Caki2 (cell line): Measurements from ENCODE around the gene FOXL2NB. TPM values are rescaled to one million over a fixed set of nuclear protein-coding genes. Genes with fewer than 3 reads are reported as not detected.
"Not testable (repeated sequence)": the region's sequence is repeated elsewhere in the genome, so short reads cannot be mapped to it uniquely, and the experiment has no call there.

Experiments
- DNase-seq: peaks from one replicate; pipeline ENCODE4 v3.0.0-alpha.2; 2015; ENCODE audit warnings: low read depth
- in situ Hi-C: cut with HindIII; loops from 2 replicates; pipeline ENCODE4 v1.10.0; 2016; ENCODE audit warnings: low sequenced_read_pairs, low pct_unique_long_range_greater_than_20kb, mixed read lengths
- total RNA-seq: library from RNA; depleted of rRNA; stranded (reverse); fragments of >200 nt; shearing (Covaris generic); gene quantifications from 2 replicates; pipeline ENCODE4 v1.2.3, GENCODE V29; 2014; ENCODE audit warnings: low replicate concordance

FOXL2NB gene
- total RNA-seq, 1 experiment from 2014 or later = 0.78 TPM

DNA sequence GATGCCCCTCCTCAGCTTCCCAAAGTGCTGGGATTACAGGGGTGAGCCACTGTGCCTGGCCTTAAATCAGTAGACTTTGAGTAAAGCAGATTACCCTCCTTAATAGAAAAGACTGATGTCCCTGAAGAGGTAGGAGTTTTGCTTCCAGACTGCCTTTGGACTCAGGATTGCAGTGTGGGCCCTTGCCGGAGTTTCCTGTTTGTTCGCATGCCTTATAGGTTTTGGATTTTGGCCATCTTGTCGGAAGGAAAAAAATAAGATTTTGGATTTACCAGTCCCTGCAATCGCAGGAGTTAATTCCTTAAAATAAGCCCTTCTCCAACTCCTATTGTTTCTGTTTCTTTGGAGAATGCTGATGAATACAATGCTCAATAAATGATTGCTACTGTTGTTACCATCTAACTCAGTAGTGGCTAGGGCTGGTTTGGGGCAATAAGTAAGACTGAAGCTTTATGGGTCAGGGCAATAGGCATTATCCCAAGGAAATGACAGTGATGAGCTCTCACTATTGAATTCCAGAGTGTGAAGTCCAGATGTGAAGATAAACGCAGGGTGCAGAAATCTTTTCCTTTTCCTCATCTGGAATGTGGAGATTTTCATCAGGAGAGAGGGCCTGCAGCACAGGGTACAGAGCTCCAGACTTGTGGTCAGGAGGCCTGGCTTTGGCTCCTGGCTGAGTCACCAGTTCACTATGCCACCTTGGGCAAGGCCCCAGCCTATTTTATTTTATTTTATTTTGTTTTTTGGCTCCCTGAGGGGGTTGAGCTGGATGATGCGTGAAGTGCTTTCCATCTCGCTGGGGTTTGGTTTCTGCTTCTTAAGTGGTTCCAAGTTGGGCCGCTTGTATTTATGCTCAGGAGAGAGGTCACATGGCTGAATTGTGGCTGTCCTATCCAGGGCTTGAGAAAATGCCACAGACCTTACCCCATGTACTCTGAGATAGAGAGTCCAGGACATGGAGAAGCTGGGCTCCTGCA, 25.4 kb upstream of the FOXL2NB start:
- in situ Hi-C loops = loop anchor here (25.0 kb wide), 1 partner anchor 391 kb away; no protein-coding TSS in a partner anchor
- DNase-seq = peak; percentile 87

DNA sequence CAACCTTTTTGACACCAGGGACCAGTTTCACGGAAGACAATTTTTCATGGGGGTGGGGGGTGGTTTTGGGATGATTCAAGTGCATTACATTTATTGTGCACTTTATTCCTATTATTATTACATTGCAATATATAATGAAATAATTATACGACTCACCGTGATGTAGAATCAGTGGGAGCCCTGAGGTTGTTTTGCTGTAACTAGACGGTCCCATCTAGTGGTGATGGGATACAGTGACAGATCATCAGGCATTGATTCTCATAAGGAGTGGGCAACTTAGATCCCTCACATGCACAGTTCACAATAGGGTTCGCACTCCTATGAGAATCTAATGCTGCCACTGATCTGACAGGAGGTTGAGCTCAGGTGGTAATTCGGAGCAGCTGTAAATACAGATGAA, 24.6 kb upstream of the FOXL2NB start:
- in situ Hi-C loops = loop anchor here (25.0 kb wide), 1 partner anchor 390 kb away; no protein-coding TSS in a partner anchor

DNA sequence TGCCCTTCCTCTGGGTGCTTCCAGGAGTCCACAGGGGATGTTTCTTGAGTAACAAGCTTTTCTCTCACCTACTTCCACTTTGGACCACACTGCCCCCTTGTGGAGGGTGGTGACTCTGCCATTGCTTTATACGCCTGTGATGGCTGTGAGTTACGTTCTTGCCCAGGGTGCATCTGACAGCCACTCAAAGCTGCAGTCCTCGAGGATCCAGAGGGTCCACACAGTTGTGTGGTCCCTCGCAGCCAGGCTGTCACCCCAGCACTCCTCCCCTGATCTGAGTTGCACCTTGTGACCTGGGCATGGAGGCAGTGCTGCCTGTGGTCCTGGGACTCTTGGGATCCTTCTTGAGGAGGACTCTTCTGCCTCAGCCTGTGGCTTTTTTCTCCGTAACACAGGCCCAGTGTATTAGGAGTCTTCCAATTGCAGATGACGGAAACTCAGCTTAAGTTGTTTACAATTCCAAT, 23.5 kb upstream of the FOXL2NB start:
- peak; percentile 64 for DNase-seq

More for the DNA sequence above, 24.6 kb upstream of the FOXL2NB start:
- not testable (repeated sequence) for DNase-seq

DNA sequence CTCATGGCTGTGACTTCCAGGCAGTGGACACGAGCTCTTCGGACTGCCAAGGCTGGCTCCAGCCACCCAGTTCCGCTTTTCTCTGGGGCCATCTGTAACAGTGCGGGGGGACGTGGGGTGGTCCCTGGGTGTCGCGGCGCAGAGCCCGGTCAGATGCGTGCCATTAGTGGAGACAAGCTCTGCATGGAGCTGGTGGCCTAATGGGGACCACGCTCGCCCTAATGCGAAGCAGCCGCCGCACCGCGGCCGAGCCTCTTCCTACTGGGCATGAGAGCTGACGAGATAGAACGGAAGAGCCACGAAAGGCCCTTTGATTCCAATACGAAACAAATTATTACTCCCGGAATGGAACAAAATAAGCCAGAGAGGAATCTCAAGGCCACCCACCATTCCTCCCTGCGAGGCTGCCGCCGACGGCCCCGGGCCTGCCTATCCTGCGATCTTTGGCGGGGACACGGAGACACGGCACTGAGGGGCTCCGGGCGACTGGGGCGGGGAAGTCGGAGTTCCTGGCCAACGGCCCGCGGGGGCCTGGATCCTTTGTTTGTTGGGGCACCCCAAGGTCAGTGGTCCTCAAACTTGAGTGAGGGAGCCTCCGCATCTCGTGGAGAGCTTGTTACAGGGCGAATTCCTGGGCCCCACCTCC, 18.2 kb upstream of the FOXL2NB start:
- no peak for DNase-seq
- in situ Hi-C loops = no loop called here

More for the DNA sequence above, 23.5 kb upstream of the FOXL2NB start:
- in situ Hi-C loops = loop anchor here (25.0 kb wide), 1 partner anchor 389 kb away; no protein-coding TSS in a partner anchor

DNA sequence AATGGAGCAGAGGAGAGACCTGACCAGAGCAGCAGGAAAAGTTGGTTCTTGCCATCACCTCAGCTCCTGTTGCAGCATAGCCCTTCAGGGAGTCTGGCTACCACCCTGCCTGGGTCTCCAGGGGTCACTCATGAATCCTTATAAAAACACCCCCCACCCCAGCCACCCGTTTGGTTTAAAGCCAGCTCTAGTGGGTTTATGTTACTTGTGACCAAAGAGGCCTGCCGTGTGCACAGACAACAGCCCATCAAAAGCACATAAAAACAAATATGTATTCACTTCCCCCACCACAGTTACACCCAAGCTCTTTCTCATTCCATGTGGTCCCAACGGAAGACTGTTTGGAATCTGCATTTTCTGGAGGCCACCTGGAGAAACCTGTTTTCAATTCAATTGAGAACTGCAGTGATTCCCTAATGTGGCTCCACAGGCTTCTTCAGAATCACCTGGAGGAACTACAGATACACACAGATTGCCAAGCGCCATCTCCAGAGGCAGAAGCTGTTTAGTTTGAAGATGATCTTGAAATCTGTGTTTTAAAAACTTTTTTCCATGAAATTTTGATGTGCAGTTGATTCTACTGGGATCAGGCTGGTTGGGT, 13.8 kb upstream of the FOXL2NB start:
- in situ Hi-C loops = no loop called here
- no peak for DNase-seq

DNA sequence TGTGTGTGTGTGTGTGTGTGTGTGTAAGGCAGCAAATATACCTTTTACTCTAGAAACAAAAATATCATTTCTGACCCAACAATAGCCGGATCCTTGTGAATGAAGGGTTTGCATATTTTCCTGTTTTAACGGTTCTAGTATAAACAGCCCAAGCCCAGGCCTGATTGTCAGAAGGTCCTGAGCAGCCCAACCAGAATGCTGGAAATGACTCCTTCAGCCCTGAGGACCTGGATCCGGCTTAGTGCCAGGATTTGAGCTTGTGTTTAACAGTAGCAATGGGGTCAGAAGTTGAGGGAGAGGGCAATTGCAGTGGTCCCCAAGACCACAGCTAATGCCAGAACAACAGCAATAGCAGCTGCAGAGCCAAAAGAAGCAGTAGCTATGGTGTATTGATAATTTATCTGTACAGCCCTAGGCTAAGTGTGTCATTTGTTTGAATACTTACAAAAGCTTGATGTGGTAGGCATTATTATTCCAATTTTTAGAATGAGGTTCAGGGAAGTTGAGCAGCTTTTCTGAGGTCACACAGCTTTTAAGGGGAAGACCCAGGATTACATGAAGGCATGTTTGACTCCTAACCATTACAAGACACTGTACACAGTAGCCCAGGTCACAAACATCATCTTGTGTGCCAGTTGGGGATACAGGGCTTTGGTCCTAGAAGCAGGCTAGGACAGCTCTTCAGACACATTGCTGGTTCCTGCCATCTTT, 12.9 kb upstream of the FOXL2NB start:
- DNase-seq = no peak
- in situ Hi-C loops = no loop called here

DNA sequence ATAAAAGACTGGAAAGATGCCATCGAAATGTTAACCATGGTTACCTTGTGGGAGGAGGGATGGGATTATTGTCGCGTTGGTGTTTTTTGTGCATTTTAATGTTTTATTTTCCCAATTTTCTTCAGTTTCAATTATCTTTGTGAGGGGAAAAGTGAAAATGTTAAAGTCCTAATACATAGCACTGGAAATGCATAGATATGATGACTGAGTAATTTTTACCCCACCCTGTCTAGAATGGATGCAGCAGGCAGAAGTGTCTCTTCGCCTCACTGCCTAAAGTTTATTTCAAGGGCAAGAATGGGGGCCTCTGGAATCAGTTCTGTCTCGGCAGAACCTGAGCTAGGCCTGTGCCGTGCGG, 11.5 kb upstream of the FOXL2NB start:
- DNase-seq = no peak
- in situ Hi-C loops = no loop called here

DNA sequence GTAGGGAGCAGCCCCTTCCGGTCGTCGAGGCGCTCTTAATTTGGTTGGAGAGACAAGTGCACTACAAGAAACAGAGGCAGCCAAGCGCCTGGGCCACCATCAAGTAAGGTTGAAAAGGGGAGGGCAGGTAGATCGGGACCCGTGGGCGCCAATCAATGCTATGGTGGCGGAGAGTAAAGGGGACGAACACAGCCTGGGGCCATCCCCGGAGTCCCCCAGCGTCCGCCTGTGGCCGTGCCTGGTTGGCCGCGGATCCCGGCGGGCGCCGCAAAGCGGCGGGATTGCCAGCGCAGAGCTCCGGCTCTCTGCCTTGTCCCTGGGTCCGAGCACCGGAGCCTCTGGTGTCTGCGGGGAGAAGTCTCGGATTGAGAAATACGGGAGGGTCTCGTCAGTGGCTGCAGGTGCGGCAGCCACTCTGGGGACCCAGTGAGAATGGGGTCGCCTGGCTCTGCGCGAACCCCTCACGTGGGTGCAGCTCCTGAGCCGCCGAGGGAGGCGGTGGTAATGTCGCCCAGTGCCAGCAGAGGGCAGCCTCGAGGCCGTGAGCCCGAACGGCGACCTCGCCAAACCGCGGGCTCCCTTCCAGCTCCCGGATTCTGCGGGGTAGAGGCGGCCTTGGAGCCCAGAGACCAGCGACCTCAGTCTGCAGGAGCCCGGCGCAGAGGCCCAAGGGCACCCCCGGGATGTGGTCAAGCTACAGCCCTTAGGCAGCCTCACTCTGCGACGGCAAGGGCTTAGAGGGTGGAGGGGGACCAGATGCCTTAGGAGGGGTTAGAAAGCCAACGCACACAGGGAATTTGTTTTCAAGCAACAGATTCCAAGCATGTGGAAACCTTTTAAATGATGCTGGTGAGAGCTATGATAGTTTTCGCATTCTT, 10.9 kb upstream of the FOXL2NB start:
- DNase-seq = peak; percentile 80
- in situ Hi-C loops = no loop called here

DNA sequence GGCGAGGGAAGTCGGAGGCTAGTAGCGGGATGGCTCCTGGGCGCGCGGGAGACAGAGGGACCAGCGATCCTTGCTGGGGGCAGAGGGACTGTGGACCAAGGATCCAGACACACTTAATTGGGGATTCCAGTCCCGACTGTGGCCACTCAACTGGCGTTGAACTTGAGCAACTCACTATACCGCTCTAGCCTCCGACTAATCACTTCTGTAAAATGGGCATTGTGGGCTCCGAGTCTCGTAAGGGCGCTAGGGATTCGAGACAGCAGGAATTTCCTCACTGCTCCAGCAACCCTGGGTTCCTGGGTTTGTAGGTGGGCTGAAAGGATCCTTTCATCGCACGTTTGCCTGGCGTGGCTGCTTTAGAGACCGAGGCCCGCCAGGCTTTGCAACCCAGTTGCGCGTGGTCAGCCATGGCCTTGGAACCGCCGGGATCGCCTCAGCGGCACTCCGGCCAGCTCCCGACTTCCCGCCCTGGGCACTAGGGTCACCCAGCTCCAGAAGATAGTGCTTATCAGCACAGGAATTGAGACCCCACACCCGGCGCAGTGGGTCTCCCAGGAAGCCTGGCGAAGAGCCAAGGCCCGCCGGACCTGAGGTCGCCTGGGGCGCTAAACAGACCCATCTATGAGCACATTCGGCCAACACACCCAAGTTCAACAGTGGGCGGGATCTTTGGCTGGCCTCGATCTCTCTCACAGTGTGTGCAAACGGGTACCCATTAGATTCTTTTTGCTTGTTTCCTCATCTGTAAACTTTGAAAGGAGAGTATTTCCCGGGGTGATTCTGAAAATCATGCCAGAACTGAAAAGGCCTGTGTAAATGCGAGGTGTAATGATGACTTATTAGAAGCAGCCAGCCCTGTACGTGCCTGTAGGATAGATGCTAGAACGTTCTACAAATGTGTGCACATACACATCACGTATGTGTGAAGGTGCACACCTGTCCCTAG, 10.0 kb upstream of the FOXL2NB start:
- in situ Hi-C loops = no loop called here
- no peak for DNase-seq

DNA sequence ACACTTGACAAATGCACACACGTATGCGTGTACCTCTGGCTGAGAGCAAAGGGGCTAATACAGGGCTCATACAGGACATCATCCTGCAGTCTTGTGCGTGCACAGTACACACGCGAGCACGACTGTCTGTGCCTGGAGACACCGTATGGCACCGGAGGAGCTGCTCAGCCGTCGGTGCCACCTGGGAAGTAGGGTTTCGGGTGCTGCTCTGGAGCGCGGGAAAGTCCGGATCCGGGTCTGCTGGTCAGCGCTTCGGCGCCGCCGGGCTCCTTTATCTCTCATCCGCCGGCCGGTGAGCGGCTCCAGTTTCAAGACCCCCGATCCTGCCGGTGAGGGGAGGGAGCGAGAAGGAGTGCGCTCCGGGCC, 9.3 kb upstream of the FOXL2NB start:
- in situ Hi-C loops = no loop called here
- no peak for DNase-seq

DNA sequence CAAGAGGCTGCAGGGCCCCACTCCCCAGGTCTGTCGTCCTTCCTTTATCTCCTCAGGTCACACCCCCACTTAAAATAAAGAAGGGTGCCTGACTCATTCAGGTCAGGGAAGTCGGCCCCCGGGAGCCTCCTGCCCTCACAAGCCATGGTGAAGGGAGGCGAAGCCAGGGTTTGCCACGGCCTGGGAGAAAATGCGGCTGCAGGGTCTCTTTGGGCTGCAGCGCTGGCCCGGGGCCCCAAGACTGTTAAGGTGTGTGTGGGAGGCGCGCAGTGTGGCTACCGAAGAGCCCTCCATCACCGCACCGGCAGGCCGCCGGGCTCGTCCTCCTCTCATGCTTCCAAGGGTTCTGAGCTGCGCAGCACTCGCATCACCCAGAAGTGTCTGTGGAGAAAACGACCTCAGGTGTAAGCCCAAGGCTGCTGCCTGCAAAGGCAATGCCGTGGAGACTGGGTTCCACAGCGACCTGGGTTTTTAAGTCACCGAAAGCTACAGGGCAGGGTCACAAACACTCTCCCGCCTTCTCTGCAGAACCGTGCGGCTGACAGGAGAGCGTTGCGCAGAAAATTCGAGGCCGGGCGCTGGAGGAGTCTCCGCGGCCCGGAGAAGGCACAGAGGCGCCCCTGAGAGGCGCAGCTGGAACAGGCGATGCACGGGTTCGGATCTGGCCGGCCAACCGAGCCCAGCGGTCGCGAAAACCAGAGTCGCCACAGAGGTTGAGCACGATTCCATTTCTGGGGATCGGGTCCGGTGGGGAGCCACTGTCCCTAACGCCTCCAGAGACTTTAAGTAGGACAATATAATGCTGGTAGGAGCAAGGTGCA, 8.8 kb upstream of the FOXL2NB start:
- in situ Hi-C loops = no loop called here
- no peak for DNase-seq

DNA sequence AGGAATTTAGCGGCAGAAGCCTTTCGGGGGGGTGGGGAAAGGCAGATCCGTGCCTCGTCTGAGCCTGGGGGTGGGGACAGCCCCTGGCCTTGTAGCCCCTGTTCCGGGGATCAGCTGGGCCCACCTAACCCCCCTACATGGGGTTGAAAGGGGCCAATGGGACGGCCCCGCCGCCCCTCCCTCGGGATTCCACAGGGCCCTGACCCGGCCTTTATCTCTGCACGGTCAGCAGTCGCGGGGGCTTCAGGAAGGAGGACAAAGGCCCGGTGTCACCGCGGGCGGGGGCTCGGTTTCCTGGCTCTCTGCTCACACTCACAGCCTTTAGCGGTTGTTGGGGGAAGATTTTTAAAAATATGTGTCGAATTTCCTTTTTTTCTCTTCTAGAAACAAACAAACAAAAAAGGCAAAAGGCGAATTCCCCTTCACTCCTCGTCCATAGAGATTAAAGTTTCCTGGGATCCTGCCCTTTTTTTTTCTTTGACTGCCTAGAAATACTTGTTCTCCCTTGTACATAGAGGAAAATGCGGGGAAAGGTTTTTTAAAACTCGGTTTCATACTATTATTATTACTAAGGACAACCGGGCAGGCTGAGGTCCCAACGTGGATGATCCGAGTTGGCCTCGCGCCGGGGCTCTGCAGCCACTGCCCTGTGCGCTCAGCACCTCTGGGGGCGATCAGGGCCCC, 8.0 kb upstream of the FOXL2NB start:
- in situ Hi-C loops = no loop called here
- no peak for DNase-seq

DNA sequence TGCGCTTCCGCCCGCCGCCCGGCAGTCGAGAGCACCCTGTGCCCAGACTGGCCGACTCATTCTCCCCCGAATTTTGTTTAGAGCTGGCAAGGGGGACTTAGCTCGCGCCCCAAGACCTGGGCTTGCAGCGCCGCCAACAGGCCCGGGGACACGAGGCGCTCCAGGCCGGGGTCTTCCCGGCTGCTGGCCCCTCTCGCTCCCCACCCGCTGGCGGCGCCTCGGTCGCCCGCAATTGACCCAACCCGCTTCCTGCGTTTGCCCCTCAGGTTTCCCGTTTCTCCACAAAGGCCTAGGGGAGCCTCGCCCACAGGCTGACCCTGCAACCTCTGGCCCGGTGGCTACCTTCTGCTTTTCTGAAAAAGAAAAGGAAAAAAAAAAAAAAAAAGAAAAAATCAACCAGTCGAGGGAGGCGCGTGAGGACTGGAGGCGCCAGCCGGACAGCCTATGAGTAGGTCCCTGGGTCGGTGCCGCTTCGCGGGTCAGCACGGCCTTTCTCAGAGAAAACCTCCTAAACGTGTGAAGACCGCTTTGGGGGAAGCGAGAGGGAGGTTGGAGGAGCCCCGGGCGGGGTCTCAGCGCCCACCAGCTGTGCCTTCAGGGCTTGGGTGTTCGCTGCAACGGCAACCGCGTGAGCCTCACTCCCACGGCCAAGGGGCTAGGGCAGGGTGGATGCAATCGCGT, 7.3 kb upstream of the FOXL2NB start:
- in situ Hi-C loops = no loop called here

DNA sequence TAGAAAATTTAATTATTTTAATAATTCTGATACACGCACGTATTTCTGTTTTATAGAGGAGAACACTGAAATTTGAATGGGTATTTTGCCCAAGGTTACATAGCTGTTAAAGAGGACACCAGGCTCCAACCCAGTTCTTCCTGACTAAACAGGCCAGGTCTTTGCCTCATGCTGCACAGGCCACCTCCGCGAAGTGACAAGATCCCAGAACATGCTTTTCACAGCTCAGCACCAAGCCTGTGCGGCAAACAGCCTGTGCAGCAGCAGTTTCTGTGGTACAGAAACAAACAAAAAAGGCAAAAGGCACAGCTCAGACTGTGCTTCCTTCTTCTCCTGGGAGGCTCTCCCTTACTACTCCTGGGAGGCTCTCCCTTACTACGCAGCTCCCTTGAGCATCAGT, 6.6 kb upstream of the FOXL2NB start:
- in situ Hi-C loops = no loop called here

More for the DNA sequence above, 7.3 kb upstream of the FOXL2NB start:
- no peak for DNase-seq

More for the DNA sequence above, 6.6 kb upstream of the FOXL2NB start:
- no peak for DNase-seq
